ENCODE results near the gene RPL12.

Gene RPL12

DNA sequence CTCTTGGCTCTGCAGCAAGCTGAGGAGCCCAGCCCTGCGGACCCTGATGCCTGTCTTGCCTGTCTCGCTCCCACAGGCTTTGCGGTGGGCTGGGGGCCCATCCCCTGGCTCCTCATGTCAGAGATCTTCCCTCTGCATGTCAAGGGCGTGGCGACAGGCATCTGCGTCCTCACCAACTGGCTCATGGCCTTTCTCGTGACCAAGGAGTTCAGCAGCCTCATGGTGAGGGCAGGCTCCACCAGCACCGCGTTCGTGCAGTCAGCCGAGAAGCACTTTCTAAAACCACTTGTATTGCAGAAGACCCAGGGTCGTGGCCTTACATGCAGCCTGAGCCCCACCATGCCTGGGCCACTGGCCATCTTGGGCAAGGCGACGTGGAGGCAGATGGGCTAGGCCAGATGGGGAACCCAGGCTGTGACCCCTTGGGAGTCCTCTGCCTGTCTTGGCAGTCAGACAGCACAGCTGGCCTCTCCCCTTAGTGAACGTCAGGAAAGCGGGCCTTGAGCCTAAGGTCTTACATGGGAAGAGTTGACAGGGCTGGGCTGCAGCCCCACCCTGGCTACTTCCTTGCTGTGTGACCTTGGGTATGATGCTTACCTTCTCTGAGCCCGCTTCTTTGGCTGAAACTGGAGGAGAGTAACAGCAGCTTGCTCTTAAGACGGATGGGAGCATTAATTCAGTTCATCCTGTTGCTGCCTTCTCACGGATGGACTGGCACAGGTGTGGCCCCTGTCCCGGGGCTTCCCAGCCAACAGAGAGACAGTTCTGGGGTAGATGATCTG, 45.7 kb downstream of the RPL12 start:
- no peak for DNase-seq (ENCODE audit: low read depth, low spot score)

DNA sequence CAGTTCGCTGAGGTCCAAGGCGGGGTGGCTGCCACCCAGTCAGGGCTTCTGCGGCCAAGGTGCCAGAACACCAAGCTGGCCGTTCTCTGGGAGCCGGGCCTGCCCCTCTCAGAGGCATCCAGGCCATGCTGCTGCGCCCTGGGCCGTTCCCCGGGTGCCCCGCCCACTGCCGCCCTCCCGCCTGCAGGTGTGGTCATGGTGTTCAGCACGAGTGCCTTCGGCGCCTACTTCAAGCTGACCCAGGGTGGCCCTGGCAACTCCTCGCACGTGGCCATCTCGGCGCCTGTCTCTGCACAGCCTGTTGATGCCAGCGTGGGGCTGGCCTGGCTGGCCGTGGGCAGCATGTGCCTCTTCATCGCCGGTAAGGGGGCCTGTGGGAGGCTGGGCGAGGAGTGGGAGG, 46.6 kb downstream of the RPL12 start:
- no peak for DNase-seq (ENCODE audit: low read depth, low spot score)

DNA sequence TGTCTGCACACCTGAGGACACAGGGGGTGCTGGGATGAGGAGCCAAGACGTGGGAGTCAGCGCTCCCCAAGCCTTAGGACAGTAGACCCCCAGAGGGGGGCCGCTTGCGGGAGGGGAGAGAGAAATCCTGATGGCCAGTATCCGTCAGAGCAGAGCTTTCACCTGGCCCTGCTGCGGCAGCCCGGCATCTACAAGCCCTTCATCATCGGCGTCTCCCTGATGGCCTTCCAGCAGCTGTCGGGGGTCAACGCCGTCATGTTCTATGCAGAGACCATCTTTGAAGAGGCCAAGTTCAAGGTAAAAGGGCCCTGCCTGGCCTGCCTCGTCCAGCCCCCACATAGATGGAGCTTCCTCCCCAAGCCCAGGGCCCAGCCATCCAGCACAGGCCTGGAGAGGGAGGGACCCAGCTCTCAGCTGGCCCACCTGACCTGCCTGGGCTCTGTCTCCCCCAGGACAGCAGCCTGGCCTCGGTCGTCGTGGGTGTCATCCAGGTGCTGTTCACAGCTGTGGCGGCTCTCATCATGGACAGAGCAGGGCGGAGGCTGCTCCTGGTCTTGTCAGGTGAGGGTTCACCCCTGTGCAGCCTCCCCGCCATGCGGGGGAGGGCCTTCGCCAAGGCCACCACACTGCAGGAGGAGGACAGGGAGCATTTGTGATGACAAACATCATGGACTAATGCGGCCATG, 47.6 kb downstream of the RPL12 start:
- DNase-seq (ENCODE audit: low read depth, low spot score), result no peak

DNA sequence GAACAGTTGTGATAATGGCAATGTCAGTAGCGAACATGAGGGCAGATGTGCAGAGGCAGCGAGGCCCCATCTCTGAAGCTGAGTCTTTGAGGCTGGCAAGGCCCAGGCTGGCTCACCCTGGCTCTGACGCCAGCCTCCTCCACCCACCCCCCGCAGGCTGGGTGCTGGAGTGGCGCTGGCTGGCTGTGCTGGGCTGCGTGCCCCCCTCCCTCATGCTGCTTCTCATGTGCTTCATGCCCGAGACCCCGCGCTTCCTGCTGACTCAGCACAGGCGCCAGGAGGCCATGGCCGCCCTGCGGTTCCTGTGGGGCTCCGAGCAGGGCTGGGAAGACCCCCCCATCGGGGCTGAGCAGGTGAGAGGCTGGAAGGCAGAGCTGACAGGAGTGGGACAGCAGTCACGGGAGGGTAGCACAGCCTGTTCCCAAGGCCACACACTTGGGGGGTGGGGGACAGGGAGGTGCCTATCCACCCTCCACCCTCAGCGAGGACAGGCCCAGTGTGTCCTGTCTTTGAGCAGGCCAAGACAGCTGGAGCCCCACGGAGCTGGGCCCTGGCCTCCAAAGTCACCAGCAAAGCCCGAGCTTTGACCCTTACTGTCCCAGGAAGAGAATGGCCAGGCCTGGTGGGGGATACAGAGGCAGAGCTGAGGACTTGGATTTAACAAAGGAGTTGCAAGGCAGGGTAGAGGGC, 48.7 kb downstream of the RPL12 start:
- DNase-seq (ENCODE audit: low read depth, low spot score), result no peak

DNA sequence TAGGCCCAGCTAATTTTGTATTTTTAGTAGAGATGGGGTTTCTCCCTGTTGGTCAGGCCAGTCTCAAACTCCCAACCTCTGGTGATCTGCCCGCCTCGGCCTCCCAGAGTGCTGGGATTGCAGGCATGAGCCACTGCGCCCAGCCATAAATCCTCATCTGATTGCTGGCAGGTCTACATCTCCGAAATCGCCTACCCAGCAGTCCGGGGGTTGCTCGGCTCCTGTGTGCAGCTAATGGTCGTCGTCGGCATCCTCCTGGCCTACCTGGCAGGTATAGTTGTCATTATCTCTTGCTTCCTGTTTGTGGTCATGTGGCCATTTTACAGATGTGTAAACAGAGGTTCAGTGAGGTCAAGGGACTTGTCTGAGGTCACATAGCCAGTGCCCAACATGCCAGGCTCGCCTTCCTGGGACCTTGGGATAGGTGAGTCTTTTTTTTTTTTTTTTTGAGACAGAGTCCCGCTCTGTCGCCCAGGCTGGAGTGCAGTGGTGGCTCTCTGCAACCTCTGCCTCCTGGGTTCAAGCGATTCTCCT, 51.4 kb downstream of the RPL12 start:
- DNase-seq (ENCODE audit: low read depth, low spot score), result no peak

DNA sequence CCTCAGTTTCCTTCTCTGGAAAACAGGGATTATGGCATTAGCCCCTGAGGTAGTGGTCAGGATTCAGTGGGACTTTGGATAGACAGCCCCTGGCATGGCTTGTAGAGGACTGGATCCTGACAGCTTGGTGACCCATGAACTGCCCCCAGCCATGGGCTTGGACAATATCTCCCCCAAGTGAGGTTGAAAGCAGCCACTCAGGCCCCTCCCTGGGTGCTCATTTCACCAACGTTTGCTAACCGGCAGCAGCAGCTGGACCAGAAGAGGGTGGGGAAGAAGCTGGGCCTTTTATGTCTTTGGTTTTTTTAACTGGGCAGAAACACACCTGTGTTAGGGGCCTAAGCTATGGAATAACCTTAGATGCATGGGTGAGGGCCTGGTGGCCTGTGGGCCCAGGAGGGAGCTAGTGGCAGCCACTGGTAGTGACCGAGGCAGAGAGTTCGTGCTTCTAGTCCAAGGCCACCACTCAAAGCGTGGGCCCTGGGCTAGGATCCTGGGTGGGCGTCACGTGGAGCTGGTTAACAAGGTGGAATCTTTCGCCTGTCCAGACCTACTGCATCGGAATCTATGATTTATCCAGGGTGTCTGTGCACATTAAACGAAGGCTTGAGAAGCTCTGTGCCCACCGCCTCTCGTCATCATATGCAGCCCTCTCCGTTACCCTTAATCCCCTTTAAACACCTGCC, 52.3 kb downstream of the RPL12 start:
- no peak for DNase-seq (ENCODE audit: low read depth, low spot score)

DNA sequence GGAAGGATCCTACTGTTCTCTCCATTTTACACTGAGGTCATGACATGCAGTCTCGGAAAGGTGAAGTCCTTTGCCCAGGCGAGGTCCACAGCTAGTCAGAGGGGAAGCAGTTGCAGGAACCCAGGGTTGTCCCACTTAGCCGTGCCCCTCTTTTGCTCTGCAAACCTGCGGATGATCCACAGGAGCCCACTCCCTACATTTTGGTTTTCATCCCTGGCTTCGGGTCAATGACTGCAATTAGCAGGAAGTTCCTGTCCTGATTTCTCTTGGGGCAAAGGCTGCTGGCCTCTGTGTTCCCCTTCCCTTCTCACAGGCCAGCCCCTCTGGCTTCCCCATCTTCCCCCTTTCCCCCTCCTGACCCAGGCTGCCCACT, 52.9 kb downstream of the RPL12 start:
- DNase-seq (ENCODE audit: low read depth, low spot score), result no peak

All from iPS DF 19.7 (cell line).